GM19023 (cell line): Measurements from ENCODE around the gene GMCL2.

Experiments used
- ATAC-seq: cut with Tn5 transposase; IDR thresholded peaks from one replicate; pipeline ENCODE4 v1.9.1; 2021; ENCODE audit warnings: mild to moderate bottlenecking, moderate library complexity; ENCODE audit not compliant: unreplicated experiment

Gene GMCL2

DNA sequence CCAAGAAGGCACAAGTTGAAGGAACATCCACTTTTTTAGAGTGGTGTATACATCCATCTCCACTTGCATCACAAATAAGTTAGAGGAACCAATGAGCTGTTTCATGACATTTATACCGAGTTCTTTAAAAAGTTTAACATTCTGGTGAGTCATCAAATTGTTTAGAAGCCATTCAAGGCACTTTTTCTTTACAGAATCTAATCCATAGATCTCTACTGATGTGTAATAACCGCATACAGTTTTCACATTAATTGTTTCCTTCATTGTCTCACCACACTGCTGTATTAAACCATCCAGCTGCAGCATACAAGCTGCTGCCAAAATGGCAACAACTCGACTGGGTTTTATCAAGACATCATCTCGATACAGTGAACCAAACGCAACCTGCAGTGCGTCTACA, 744 bp downstream of the GMCL2 start:
- no peak for ATAC-seq

DNA sequence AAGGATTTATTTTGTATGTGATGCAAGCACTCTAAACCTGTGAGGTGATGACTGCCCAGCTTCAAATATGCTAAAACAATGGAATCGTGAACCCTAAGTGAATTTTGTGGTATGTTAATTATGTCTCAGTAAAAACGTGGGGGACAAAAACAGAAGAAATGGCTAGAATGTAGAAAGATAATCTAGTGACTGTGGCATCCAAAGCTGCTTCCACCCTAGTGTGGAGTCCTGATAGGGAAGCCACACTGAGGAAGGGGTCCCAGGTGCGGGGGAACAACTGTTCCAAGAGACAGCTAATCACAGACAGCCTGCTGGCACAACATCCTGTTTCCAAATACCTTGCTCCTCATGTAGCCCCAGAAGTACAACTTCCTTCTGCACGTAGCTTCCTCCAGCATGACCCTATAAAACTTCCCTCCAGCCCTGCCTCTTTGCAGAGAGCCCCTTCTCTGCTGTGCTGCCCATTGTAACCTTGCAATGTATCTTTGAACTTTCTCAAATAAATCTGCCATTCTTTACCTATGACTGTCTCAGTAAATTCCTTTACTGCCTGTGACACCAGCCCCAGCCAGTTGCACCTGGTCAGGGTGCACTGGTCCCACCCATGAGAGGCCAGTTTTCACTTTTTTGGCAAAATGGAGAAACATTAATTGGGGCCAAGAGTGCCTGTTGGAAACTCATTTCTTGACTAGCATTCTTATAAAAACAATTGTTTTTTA, 4.9 kb downstream of the GMCL2 start:
- no peak for ATAC-seq

DNA sequence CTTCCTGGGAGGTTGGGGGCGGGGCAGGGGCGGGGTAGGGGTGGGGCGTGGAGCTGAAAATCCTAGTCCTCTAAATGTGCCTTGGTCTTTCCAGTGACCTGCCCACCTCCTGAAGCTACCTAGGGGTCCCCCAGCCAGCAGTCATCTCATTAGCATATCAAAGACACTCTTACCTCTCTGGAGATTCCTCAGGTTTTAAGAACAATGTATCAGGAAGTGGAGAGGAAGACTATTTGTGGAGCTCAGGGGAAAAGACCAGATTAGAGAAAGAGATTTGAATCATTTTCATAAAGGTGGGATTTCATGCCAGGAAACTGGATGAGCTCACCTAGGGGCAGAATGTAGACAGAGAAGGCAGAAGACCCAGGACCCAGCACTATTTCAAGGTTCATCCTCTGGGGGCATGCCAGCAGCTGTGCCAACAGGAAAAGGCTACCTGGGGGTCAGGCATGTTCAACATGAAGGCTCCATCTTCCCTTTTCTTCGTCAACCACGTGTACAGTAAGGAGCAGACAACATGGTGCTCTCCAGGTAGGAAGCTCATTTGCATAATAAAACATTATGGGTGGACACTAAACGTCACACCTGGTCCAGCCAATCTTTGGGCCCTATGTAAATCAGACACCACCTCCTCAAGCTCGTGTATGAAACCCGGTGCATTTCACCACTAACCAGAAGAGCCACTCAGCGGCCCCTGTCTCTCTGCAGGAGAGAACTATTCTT, 6.9 kb downstream of the GMCL2 start:
- ATAC-seq, result no peak

DNA sequence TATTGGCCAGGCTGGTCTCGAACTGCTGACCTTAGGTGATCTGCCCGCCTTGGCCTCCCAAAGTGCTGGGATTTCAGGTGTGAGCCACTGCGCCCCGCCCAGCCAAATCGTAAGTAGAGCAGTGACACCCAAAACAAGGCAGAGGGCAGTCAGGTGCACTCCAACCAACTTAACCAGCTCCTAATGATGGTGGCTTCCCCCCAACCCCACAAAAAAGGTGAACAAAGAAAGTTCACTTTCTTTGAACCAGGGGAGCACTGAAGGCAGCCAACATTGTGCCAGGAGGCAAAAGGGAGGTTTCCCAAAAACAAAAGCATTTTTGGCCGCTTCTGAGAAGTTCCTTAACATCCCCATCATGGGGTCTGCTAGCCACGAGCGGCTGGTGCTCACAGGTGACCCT, 9.6 kb downstream of the GMCL2 start:
- no peak for ATAC-seq

DNA sequence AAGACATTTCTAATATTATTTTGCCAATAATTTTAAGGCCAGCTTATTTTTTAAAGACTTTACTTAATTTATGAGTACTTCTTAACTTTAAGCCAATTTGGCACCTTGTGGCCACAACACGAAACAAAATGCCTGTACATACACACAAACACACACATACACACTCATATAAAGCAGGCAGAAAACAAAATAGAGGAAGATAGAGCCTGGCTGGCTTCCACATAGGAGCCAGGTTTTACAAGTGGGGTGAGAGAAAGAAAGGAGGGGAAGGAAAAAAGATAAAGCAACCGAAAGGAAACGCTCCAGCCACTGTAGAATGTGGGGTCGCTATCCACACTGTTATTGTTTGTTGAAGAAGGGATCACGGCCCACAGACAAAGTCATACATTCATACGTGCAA, 10.4 kb downstream of the GMCL2 start:
- ATAC-seq, result no peak

DNA sequence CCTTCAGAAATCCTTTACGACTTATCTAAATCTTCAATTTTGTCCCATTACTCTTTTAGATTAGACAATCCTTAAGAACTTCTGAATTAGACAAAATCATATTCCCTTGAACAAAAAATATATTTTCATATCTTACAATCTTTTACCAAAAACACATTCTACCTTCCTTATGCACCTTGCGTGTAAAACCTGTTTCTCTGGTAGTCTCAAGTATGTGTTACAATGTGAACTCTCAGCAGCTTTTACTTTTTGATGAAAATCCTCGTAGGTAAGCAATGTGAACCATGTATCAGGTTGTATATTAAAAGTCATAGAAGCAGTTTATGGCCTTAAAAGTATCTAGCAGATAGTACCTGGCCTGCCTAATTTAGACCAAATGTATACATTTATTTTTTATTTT, 12.7 kb downstream of the GMCL2 start:
- ATAC-seq, result no peak

DNA sequence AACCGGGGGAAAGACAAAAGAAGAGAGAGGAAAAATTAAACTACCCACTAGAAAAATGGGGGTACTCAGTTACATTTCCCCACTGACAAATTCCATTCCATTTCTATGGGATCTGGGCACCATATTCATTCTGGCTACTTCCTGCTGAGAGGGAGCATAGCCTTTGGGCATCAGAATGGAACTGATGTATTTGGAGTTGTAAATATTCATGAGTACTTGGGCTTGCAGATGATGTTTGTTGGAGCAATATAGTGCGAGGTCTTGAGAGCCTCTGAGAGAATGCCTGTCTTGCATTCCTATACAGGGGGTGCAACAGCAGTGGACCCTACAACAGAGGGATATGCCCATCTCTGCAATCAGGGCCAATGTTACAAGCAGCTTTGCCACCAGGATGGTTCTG, 16.7 kb downstream of the GMCL2 start:
- no peak for ATAC-seq

DNA sequence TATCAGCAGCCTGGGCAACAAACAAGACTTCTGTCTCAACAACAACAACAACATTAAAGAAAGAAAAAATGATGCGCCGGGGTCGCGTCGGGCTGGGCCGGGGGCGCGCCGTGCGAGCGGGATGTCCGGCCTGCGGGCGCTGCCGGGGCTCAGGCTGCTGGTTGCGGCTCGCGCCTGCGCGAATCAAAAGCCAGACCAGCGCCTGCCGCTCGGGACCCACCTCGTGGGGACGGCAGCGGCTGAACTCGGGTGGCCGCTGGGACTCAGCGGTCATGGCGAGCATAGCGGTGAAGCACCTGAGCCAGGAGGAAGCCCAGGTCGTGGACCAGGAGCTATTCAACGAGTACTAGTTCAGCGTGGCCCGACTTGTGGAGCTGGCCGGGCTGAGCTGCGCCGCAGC, 21.6 kb downstream of the GMCL2 start:
- ATAC-seq, result no peak

DNA sequence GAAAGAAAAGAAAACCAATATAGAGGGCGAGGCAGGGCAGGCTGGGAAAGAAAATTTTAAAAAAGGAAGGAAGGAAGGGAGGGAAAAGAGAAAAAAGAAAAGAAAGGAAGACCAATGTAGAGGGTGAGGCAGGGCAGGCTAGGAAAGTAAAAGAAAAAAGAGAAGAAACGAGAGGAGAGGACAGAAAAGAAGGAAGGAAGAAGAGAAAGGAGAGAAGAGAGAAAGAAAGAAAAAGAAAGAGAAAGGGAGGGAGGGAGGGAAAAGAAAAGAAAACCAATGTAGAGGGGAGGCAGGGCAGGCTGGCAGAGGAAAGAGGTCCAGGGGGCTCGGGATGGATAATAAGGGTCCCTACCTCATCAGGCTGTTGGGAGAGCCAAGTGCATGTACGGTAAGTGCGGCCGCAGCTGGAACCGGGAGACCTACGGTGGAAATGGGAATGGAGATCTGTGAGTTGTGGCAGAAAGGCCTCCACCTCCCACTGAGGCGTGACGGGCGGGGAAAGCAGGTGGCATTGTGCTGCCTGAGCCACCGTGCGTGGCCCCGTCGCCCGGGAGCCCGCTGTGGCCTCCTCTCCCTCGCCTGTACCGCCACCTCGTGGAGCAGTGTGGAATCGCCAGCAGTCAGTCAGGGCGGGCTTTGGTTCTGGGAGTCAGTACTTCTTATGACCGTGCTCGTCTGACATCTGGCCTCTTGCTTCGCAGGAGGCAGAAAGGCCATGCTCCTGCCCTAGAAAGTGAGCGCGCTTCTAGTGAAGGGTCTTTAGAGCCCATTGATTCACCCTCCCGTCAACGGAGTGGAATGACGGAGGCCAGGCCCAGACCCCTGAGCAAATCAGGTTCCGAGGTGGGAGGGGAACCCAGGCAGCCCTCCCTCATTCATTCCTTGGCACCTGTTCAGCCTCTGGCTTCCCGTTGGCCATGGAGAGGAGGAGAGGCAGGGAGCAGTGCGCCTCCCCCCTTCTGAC, 23.1 kb downstream of the GMCL2 start:
- ATAC-seq, result peak; percentile 94

DNA sequence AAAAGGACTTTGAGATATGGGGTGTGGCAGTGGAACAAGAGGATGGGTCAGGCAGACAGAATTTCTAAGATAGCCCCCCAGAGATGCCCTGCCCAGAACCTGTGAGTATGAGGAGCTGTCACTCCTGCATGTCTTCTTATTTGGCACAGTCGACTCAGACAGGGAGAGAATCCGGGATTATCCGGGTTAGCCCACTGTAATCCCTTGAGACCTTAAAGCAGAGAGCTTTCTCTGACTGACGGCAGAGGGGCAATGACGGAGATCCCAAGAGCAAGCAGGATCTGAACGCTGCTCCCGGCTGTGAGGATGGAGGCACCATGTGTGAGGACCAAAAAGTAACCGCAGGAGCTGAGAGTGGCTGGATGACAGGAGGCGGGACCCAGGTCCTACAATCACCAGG, 24.7 kb downstream of the GMCL2 start:
- ATAC-seq, result no peak

DNA sequence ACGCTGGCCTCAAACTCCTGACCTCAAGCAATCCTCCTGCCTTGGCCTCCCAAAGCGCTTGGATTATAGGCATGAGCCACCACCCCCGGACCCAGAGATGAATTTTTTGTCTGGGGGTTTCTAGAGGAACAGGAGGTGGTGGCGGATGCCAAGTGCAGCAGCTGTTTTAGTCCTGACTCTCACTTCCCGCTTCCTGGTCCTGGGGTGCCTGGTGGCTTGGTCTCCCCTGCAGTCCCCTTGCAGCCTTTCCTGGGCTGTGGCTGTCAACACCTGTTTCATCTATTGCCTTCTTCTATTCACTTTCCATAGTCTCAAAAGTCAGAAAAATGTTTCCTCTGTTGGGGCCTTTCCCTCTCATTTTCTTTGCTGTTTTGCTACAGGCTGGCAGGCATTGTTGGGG, 27.0 kb downstream of the GMCL2 start:
- no peak for ATAC-seq

DNA sequence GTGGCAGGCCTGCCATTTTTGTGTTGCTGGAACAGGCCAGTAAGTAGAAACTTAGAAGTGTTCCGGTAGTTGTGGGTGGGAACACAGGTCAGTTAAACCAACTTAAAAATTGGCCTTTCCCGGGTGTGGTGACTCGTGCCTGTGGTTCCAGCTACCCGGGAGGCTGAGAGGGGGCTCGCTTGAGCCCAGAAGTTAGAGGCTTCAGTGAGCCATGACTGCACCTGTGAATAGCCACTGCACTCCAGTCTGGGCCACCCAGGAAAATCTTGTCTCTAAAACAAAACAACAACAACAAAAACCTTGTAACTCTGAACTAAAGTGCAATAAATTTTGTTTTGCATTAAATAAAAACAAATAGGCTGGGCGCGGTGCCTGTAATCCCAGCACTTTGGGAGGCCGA, 32.1 kb downstream of the GMCL2 start:
- ATAC-seq, result no peak

DNA sequence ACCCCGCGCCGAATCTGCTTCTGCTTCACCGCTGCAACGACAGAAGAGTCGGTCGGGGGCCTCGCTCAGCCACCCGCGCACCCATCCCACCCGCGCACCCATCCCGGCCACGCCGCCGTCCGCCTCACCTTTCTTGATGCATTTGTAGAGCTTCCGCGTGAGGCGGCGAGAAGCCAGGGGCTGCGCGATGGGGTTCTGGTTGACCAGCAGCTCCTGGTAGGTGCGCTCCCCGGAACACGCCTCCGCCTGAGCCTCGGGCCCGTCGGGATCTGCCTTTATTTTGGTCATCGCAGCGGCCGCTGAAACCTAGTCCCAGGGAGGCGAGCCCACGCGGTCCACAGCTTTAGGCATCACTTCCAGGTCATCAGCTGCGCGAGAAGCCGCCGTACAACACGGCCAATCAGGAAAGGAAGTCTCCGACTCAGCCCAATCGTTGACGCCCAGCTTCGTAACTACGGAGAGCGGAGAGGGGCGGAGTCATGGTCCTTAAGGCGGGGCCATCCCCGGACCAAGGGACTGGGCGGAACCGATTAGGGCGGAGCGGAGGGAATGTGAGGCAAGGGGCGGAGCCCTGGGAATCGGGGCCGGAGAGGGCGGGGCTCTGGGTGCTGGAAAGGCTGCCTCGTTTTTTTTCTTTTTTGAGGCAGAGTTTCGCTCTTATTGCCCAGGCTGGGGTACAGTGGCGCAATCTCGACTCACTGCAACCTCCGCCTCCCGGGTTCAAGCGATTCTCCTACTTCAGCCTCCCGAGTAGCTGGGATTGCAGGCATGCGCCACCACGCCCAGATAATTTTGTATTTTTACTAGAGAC, 33.4 kb downstream of the GMCL2 start, which contains the start of gene NHP2:
NHP2 (minus strand) TSS at position 356 of the 811 bp plus-strand sequence; CDS start at position 288, 68 bp downstream.
- peak; percentile 97 for ATAC-seq

DNA sequence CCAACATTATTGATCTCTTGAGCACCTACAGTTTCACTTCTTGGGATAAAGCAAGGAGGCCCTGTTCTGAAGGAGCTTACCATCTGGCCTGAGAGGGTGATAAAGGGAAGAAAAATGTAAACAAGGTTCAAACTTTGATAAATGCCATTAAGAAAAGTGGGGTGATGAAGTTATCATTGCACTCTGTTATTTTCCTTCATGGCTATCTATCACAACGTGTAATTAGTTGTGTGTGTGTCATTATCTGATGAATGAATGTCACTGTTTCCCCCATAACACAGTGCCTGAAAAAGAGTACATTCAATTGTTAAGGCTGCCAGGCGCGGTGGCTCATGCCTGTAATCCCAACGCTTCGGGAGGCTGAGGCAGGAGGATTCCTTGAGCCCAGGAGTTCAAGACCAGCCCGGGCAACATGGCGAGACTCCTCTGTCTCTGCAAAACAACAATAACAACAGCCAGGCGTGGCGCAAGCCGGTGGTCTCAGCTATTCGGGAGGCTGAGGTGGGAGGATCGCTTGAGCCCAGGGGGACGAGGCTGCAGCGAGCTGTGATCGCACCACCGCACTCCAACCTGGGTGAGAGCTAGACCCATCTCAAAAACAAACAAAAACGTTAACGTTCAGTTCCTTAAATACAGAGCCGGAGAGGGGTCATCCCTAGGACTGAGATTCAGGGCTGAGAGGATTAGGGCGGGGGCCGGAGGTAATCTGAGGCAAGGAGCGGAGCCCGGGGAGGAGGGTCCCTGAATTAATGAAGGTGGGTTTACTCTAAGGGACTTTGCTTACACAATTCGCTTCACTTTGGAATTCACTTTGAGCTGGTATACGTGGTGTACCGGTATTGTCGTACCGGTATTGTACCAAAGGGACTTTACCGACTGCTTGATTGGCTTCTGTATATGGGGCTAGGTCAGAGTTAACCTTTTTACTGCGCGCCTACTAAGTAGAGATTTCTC, 34.4 kb downstream of the GMCL2 start:
- no peak for ATAC-seq

DNA sequence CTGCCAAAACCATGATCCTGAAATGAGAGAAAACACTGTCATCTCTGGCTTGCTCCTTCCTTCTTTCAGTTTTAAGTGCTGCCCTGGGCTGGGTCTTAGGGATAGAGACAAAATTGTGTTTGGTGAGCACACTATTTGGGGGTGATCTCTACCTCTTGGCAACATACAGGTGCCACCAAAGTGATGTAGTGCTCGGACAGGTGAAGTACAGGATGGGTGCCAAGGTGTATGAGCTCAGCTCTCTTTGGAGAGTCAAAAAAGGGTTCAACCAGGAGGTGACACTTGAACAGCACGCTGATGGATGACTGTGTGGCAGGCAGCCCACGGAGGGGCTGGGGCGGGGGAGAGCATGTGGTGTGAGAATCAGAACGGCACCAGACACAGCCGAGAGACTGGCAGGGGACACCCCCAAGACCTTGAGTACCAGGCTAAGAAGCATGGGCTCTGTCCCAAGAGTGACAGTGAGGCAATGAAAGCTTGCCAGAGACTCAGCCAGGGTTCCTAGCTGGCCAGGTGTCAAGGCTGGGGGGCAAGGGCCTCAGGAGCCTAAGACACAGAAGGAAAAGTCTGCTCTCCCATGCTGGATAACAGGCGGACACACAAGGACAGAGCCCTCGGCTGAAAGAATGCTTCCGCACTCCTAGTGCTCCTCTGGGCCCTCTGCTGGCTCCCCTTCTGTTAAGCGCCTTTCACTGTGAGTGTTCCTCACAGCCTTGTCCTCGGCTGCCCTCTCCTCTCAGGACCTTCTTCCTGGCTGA, 36.0 kb downstream of the GMCL2 start:
- ATAC-seq, result no peak

DNA sequence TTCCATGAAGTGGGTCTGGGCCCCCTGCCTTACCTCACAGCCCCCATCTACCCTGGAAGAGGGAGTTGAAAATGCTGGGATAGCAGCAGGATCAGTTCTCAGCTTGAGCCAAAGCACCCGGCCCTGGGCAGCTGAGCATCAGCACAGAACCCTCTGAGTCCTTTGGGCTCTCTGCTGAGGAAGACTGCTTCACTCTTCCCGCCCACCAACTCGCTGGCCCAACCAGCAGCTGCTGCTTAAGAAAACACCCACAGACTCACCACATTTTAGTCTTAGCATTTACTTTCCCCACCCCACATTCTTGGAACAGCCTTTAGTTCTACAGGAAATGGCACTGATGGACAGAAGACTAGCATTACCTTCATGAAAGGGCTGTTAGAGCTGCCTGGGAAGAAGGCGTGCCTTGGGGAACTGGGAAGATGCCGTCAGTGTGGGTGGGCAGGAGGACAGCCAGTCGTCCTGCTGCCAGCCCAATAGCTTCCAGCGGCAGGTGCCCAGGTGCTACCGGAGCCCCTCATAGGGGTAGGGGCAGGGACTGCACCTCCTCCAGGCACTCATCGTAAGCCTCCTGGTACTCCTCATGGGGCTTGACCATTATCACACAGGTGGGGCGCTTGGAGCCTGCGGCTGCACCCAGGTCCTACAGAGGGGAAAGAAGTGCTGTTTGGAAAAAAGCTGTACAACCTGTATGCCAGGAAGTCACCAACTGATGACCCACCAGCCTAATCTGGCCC, 37.8 kb downstream of the GMCL2 start:
- no peak for ATAC-seq

DNA sequence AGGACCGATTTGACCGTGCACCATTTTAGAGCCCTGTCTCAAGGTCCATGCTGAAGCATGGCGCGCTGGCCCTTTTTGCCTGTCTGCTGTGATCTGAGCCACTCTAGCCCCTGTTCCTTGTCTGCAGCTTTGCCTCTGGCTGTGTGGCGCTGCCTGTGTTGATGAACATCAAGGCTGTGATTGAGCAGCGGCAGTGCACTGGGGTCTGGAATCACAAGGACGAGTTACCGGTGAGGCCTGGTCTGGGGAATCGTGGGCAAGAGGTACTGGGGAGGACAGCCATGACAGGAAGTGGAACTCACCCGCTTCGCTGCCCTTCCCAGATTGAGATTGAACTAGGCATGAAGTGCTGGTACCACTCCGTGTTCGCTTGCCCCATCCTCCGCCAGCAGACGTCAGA, 39.8 kb downstream of the GMCL2 start:
- no peak for ATAC-seq
